Measurements from ENCODE around the gene MCM6. TPM values are rescaled to one million over a fixed set of nuclear protein-coding genes. Genes with fewer than 3 reads are reported as not detected.
A peak's percentile ranks its signal among the peaks of the same experiment; 100 is the strongest.

MCM6 gene
- total and polyA plus RNA-seq, 11 donors, result 1.0 to 16.1 (median 3.7) TPM

DNA sequence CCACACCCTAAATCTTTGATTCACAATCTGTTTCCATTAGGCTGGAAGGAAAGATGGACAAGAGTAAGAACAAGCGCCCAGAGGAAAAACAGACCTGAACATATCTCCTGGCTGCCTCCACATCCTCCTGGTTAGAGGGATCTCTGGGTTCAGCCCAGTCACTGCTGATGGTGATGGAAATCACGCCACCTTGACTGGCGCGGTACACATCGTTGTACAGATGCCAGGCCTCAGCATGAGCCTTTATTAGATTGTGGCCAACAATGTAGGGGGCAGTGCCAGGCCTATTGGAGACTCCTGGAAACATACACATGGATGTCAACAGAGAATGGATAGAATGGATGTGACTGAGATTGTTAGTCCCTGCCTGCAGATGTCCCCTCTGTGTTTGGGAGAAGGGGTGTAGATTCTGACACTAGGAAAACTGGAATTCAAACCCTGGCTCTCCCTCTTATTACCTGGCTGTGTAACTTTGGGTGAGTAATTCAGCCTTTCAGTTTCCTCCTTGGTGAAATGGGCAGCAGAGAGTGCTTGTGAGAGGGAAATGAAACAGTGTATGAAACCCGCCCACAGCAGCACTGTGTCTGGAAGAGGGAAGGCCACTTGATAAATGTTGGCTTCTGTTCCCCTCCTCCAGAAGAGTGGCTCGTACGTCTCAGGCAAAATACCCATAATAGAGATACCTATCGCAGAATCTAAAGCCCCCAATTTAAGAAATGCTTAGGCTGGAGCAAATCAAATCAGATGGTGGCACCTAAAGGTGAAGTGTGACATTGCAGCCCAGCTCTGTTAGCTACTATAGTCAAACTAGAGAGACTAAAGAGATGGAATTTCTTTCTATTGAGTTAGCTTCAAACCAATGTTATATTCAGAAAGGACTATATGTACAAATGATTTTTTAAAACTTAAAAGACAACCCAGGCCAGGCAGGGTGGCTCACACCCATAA, 75.5 kb downstream of the MCM6 start:
- Histone ChIP-seq H3K4me1 (peaks cover 0 to 11% (median 0%) of the 10 kb centered on the region in 12 donors), H3K27me3 (no peaks in the 10 kb centered on the region)

DNA sequence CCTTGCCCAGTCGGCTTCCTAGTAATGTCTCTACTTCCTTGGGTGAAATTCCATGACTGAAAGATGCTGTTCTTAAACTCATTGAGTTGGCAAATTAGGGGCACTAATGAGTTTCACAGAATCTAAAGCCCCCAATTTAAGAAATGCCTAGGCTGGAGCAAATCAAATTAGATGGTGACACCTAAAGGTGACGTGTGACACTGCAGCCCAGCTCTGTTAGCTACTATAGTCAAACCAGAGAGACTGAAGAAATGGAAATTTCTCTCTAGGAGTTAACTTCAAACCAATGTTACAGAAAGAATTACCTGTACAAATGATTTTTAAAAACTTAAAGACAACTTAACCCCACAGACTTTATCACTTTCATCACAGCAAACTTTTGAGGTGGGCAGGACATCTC, 76.5 kb downstream of the MCM6 start:
- DNase-seq, result no peak
- 33 to 79% (median 56%) methylated on average over 2 of the region's 2 CpGs for WGBS, 4 donors
- H3K4me3 ChIP-seq, result no peak overlapping the region
- H3K9me3 ChIP-seq, result peaks cover 0 to 17% (median 2%) of the 10 kb centered on the region in 12 donors
- no peaks in the 10 kb centered on the region for H3K36me3 ChIP-seq
- H3K27me3 ChIP-seq, result no peaks in the 10 kb centered on the region
- TF ChIP-seq, protein P1, sequence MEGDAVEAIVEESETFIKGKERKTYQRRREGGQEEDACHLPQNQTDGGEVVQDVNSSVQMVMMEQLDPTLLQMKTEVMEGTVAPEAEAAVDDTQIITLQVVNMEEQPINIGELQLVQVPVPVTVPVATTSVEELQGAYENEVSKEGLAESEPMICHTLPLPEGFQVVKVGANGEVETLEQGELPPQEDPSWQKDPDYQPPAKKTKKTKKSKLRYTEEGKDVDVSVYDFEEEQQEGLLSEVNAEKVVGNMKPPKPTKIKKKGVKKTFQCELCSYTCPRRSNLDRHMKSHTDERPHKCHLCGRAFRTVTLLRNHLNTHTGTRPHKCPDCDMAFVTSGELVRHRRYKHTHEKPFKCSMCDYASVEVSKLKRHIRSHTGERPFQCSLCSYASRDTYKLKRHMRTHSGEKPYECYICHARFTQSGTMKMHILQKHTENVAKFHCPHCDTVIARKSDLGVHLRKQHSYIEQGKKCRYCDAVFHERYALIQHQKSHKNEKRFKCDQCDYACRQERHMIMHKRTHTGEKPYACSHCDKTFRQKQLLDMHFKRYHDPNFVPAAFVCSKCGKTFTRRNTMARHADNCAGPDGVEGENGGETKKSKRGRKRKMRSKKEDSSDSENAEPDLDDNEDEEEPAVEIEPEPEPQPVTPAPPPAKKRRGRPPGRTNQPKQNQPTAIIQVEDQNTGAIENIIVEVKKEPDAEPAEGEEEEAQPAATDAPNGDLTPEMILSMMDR (IDR thresholded peaks at IDR 0.05), result no peak
- no peak for TF ChIP-seq POLR2A (IDR thresholded peaks at IDR 0.05)
- peaks cover 0 to 11% (median 0%) of the 10 kb centered on the region in 12 donors for H3K4me1 ChIP-seq
- no peak for ATAC-seq
- intact Hi-C loops (cut with DNase I), result loop anchor here in 2 of 10 donors (5.0 to 10.0 kb wide), 2 partner anchors 797 to 805 kb away; no protein-coding TSS in a partner anchor
- no peak overlapping the region for H3K27ac ChIP-seq

More for the DNA sequence above, 75.5 kb downstream of the MCM6 start:
- intact Hi-C loops (cut with DNase I), result no loop called here
- Histone ChIP-seq H3K36me3 (no peaks in the 10 kb centered on the region), H3K27ac (no peak overlapping the region), H3K9me3 (peaks cover 0 to 17% (median 2%) of the 10 kb centered on the region in 12 donors), H3K4me3 (no peak overlapping the region)
- ATAC-seq (no peak), DNase-seq (no peak)
- TF ChIP-seq, protein P1 (IDR thresholded peaks at IDR 0.05), result no peak
- no peak for TF ChIP-seq POLR2A (IDR thresholded peaks at IDR 0.05)
- WGBS, 4 donors, result 83 to 92% (median 89%) methylated on average over 9 of the region's 9 CpGs

DNA sequence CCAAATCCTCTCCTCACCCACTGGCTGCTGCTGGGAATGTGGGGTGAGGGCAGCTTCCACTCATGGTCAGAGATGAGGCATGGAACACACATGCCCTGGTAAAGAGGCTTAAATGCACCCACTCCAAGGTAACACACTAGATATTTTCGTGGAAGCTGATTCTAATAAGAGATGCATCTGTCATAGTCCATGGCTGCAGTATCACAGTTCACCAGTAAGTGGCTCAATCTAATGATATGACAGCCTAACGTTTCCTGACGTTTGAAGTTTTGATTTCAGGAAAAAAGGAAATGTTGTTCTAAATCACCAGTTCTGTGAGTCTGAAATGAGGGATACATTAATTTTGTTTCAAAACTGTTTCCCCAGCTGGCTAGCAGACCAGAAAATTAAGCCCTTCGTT, 77.5 kb downstream of the MCM6 start:
- H3K4me3 ChIP-seq, result no peak overlapping the region
- no peaks in the 10 kb centered on the region for H3K27me3 ChIP-seq
- TF ChIP-seq, protein P1 (IDR thresholded peaks at IDR 0.05), result peak in 4 of 12 donors; percentile 8 to 32 (median 24)
- no peak for TF ChIP-seq POLR2A (IDR thresholded peaks at IDR 0.05)
- ATAC-seq, result no peak
- H3K9me3 ChIP-seq, result peaks cover 0 to 17% (median 2%) of the 10 kb centered on the region in 12 donors
- DNase-seq, result no peak
- H3K4me1 ChIP-seq, result peaks cover 0 to 11% (median 0%) of the 10 kb centered on the region in 12 donors
- WGBS, 4 donors, result 16 to 34% (median 25%) methylated on average over 4 of the region's 4 CpGs
- H3K27ac ChIP-seq, result no peak overlapping the region
- H3K36me3 ChIP-seq, result no peaks in the 10 kb centered on the region
- intact Hi-C loops (cut with DNase I), result loop anchor here in 2 of 10 donors (5.0 to 10.0 kb wide), 2 partner anchors 796 to 804 kb away; no protein-coding TSS in a partner anchor

DNA sequence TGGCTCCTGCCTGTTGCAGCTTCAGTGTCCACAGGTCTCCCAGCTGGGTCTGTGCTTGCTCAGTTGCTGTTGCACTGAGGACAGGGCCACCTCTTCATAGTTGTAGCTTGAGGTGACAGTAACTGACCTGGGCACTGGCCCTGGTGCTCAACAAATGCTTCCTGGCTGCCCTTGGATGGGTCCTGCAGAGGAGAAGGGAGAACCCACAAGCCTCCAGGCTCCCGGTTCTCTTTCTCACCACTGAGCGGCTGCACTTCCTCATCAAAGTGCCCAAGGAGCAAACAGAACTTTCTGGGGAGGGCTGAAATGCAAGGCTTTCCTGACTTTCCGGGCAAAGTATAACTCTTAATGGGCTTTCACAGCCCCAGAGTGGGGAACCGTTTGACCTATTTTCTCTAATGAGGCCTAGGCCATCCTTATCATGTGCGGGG, 78.0 kb downstream of the MCM6 start:
- 68 to 89% (median 72%) methylated on average over 4 to 5 of the region's 5 CpGs for WGBS, 4 donors
- Histone ChIP-seq H3K9me3 (peaks cover 0 to 17% (median 2%) of the 10 kb centered on the region in 12 donors), H3K4me1 (peaks cover 0 to 11% (median 0%) of the 10 kb centered on the region in 12 donors), H3K36me3 (no peaks in the 10 kb centered on the region), H3K27me3 (no peaks in the 10 kb centered on the region), H3K4me3 (no peak overlapping the region), H3K27ac (no peak overlapping the region)
- DNase-seq, result no peak
- ATAC-seq, result peak in 2 of 4 donors; percentile 10 to 14
- TF ChIP-seq, protein P1 (IDR thresholded peaks at IDR 0.05), result no peak
- TF ChIP-seq POLR2A (IDR thresholded peaks at IDR 0.05), result no peak
- intact Hi-C loops (cut with DNase I), result loop anchor here in 2 of 10 donors (5.0 to 10.0 kb wide), 2 partner anchors 796 to 803 kb away; no protein-coding TSS in a partner anchor
